ENCODE measurements around the gene ANP32B.
"Not testable (repeated sequence)": the region's sequence is repeated elsewhere in the genome, so short reads cannot be mapped to it uniquely, and the experiment has no call there.

The ANP32B gene

DNA sequence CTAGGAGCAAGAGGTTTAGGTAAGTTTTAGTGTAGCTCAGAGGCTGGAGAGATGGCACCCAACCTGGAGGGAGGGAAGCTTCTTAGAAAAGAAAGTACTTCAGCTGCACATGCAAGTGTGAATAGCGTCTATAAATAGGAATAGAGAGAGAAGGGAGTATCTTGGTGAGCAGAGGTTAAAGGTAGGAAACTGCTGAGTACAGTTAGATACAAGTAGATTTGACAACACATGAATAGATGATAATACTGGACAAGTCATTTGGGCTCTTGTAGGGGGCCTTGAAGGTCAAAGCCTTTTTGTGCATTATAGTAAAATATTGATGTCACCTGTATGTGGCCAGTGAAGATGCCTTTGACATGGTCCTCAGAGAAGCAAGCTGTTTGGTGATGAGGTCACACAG, 34.2 kb downstream of the ANP32B start:
- no peaks in the 10 kb centered on the region; the same call in 1 of the 2 replicates for H4K20me1 ChIP-seq (ENCODE audit: insufficient read depth)
- H3K36me3 ChIP-seq (ENCODE audit: insufficient read depth): peaks cover 21% of the 10 kb centered on the region; the same call in 1 of the 2 replicates

DNA sequence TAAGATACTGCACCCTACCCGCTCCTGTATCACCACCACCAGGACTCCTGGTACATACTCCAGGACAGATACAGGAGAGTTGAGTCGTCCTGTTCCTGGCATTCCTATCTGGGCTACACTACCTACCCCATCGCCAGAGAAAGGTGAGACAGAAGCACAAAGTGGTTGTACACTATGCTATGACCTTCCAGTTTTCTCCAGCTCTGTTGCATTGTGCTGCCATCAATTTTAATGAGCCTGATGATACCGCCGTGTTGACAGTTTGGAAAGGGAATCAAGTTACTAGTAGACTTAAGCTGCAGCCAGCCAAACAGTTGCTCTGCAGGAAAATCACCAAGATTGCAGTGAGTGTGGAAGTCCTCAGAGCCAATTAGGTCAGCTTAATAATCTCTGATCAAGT, 35.2 kb downstream of the ANP32B start:
- Histone ChIP-seq H2AFZ (ENCODE audit: low read depth) (no peak overlapping the region), H3K79me2 (ENCODE audit: insufficient read depth, low read depth) (peaks cover 3% of the 10 kb centered on the region; the same call in 1 of the 2 replicates), H3K4me1 (ENCODE audit: low read depth, poor library complexity, severe bottlenecking) (peaks cover 43% of the 10 kb centered on the region), H3K27ac (no peak overlapping the region), H3K27me3 (ENCODE audit: insufficient read depth, low read depth) (no peaks in the 10 kb centered on the region), H3K9ac (no peak overlapping the region), H3K4me3 (IDR thresholded peaks at IDR 0.05; ENCODE audit: insufficient read depth, low read depth, low read length) (no peak overlapping the region), H4K20me1 (ENCODE audit: insufficient read depth) (no peaks in the 10 kb centered on the region; the same call in 1 of the 2 replicates), H3K36me3 (ENCODE audit: insufficient read depth) (peaks cover 21% of the 10 kb centered on the region; the same call in 1 of the 2 replicates), H3K4me2 (no peak overlapping the region)
- TF ChIP-seq, protein P1, sequence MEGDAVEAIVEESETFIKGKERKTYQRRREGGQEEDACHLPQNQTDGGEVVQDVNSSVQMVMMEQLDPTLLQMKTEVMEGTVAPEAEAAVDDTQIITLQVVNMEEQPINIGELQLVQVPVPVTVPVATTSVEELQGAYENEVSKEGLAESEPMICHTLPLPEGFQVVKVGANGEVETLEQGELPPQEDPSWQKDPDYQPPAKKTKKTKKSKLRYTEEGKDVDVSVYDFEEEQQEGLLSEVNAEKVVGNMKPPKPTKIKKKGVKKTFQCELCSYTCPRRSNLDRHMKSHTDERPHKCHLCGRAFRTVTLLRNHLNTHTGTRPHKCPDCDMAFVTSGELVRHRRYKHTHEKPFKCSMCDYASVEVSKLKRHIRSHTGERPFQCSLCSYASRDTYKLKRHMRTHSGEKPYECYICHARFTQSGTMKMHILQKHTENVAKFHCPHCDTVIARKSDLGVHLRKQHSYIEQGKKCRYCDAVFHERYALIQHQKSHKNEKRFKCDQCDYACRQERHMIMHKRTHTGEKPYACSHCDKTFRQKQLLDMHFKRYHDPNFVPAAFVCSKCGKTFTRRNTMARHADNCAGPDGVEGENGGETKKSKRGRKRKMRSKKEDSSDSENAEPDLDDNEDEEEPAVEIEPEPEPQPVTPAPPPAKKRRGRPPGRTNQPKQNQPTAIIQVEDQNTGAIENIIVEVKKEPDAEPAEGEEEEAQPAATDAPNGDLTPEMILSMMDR (conservative IDR thresholded peaks at IDR 0.05; ENCODE audit: low read depth, low read length): no peak

More for the DNA sequence above, 34.2 kb downstream of the ANP32B start:
- peak overlapping the region; percentile 25 for H3K27ac ChIP-seq
- H3K4me3 ChIP-seq (IDR thresholded peaks at IDR 0.05; ENCODE audit: insufficient read depth, low read depth, low read length): no peak overlapping the region
- H3K4me1 ChIP-seq (ENCODE audit: low read depth, poor library complexity, severe bottlenecking): peaks cover 43% of the 10 kb centered on the region
- H3K27me3 ChIP-seq (ENCODE audit: insufficient read depth, low read depth): no peaks in the 10 kb centered on the region
- TF ChIP-seq, protein P1 (conservative IDR thresholded peaks at IDR 0.05; ENCODE audit: low read depth, low read length): no peak
- peaks cover 4% of the 10 kb centered on the region; the same call in 1 of the 2 replicates for H3K79me2 ChIP-seq (ENCODE audit: insufficient read depth, low read depth)
- no peak overlapping the region for H3K9ac ChIP-seq
- H2AFZ ChIP-seq (ENCODE audit: low read depth): no peak overlapping the region
- peak overlapping the region; percentile 66 for H3K4me2 ChIP-seq

DNA sequence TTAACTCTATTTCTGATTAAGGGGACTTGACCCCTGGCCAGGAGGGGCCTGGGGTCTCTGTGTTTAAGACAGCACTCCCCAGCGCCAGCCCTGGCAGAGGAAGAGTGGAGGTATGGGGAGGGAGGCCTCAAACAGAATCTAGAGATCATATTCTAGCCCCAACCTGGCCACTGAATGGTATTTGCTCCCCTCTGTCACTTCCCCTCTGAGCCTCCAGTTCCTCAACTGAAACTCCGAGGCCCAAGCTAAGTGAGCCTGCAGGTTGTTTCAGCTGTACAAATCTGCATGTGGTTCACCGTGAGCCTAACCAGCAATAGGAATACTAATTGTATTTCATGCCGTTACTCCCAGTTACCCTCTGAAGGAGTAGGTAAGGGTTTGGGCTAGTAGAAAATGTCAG, 36.0 kb downstream of the ANP32B start:
- Histone ChIP-seq H3K36me3 (ENCODE audit: insufficient read depth) (peaks cover 17% of the 10 kb centered on the region; the same call in 1 of the 2 replicates), H3K4me1 (ENCODE audit: low read depth, poor library complexity, severe bottlenecking) (peaks cover 43% of the 10 kb centered on the region), H4K20me1 (ENCODE audit: insufficient read depth) (no peaks in the 10 kb centered on the region), H3K27me3 (ENCODE audit: insufficient read depth, low read depth) (no peaks in the 10 kb centered on the region), H3K79me2 (ENCODE audit: insufficient read depth, low read depth) (no peaks in the 10 kb centered on the region), H3K4me3 (IDR thresholded peaks at IDR 0.05; ENCODE audit: insufficient read depth, low read depth, low read length) (no peak overlapping the region), H2AFZ (ENCODE audit: low read depth) (no peak overlapping the region), H3K9ac (no peak overlapping the region), H3K4me2 (no peak overlapping the region), H3K27ac (no peak overlapping the region)
- TF ChIP-seq, protein P1 (conservative IDR thresholded peaks at IDR 0.05; ENCODE audit: low read depth, low read length): no peak

GRCh38 chr9:98019869-98020268, 36.7 kb downstream of the ANP32B start:
- H3K36me3 ChIP-seq (ENCODE audit: insufficient read depth): peaks cover 12% of the 10 kb centered on the region; the same call in 1 of the 2 replicates
- not testable (repeated sequence) for H3K27me3 ChIP-seq (ENCODE audit: insufficient read depth, low read depth); H3K4me2 ChIP-seq

GRCh38 chr9:98020476-98021145, 37.5 kb downstream of the ANP32B start:
- peaks cover 5% of the 10 kb centered on the region; the same call in 1 of the 2 replicates for H3K36me3 ChIP-seq (ENCODE audit: insufficient read depth)

More at GRCh38 chr9:98019869-98020268, 36.7 kb downstream of the ANP32B start:
- peaks cover 36% of the 10 kb centered on the region for H3K4me1 ChIP-seq (ENCODE audit: low read depth, poor library complexity, severe bottlenecking)
- not testable (repeated sequence) for H3K79me2 ChIP-seq (ENCODE audit: insufficient read depth, low read depth); H3K4me3 ChIP-seq (IDR thresholded peaks at IDR 0.05; ENCODE audit: insufficient read depth, low read depth, low read length); H3K9ac ChIP-seq; H3K27ac ChIP-seq; H2AFZ ChIP-seq (ENCODE audit: low read depth); H4K20me1 ChIP-seq (ENCODE audit: insufficient read depth)

More at GRCh38 chr9:98020476-98021145, 37.5 kb downstream of the ANP32B start:
- TF ChIP-seq, protein P1 (conservative IDR thresholded peaks at IDR 0.05; ENCODE audit: low read depth, low read length): no peak
- Histone ChIP-seq H2AFZ (ENCODE audit: low read depth) (no peak overlapping the region), H3K79me2 (ENCODE audit: insufficient read depth, low read depth) (no peaks in the 10 kb centered on the region), H3K27me3 (ENCODE audit: insufficient read depth, low read depth) (no peaks in the 10 kb centered on the region), H3K4me1 (ENCODE audit: low read depth, poor library complexity, severe bottlenecking) (peaks cover 29% of the 10 kb centered on the region), H3K27ac (no peak overlapping the region; the same call in 1 of the 2 replicates), H3K4me2 (no peak overlapping the region), H3K9ac (no peak overlapping the region), H4K20me1 (ENCODE audit: insufficient read depth) (no peaks in the 10 kb centered on the region), H3K4me3 (IDR thresholded peaks at IDR 0.05; ENCODE audit: insufficient read depth, low read depth, low read length) (no peak overlapping the region)
